SK-N-SH treated with all-trans-retinoic acid at 6 μM for 48 hours (cell line): ENCODE data around the gene CIT.

Experiments used
- ATAC-seq: fragments of 200-7000 bp; cut with Tn5 transposase; 3 replicates; pipeline ENCODE4 v1.9.1; 2020; ENCODE audit warnings: mild to moderate bottlenecking, moderate library complexity
- ARNTL ChIP-seq: fragments of 450-650 bp; formaldehyde crosslinking; IDR thresholded peaks from 2 replicates; pipeline ENCODE4 v1.5.0; 2020; ENCODE audit warnings: low read depth, mild to moderate bottlenecking, moderate library complexity, borderline replicate concordance
- BACH2 ChIP-seq: fragments of 250-450 bp; sonication (Bioruptor Pico); IDR thresholded peaks from 2 replicates; pipeline ENCODE4 v1.9.0; 2021; ENCODE audit warnings: mild to moderate bottlenecking, borderline replicate concordance
- CSDC2 ChIP-seq: fragments of 250-450 bp; sonication (Bioruptor Pico); IDR thresholded peaks from 2 replicates; pipeline ENCODE4 v1.5.0; 2020; ENCODE audit warnings: mild to moderate bottlenecking, moderate library complexity
- ESRRG ChIP-seq: fragments of 250-450 bp; sonication (Bioruptor Pico); IDR thresholded peaks from 2 replicates; pipeline ENCODE4 v1.6.1; 2021; ENCODE audit warnings: mild to moderate bottlenecking
- GLIS3 ChIP-seq: fragments of 250-450 bp; sonication (Bioruptor Pico); IDR thresholded peaks from 2 replicates; pipeline ENCODE4 v1.5.0; 2020; ENCODE audit warnings: mild to moderate bottlenecking, moderate library complexity
- OSR1 ChIP-seq: fragments of 250-450 bp; sonication (Bioruptor Pico); IDR thresholded peaks from 2 replicates; pipeline ENCODE4 v1.8.0; 2022; ENCODE audit warnings: moderate library complexity, mild to moderate bottlenecking, inconsistent platforms
- PPARA ChIP-seq: fragments of 250-450 bp; sonication (Bioruptor Pico); IDR thresholded peaks from 2 replicates; pipeline ENCODE4 v1.5.0; 2020; ENCODE audit warnings: mild to moderate bottlenecking, borderline replicate concordance
- SNAI2 ChIP-seq: fragments of 250-450 bp; sonication (Bioruptor Pico); IDR thresholded peaks from 2 replicates; pipeline ENCODE4 v1.5.0; 2020; ENCODE audit warnings: mild to moderate bottlenecking, moderate library complexity
- TCF4 ChIP-seq: fragments of 250-450 bp; sonication (Bioruptor Pico); IDR thresholded peaks from 2 replicates; pipeline ENCODE4 v1.8.0; 2021; ENCODE audit warnings: mild to moderate bottlenecking, moderate library complexity, borderline replicate concordance
- TOX ChIP-seq: fragments of 250-450 bp; sonication (Bioruptor Pico); IDR thresholded peaks from 2 replicates; pipeline ENCODE4 v1.8.0; 2021; ENCODE audit warnings: mild to moderate bottlenecking, moderate library complexity, borderline replicate concordance
- TSHZ2 ChIP-seq: fragments of 250-450 bp; sonication (Bioruptor Pico); IDR thresholded peaks from 2 replicates; pipeline ENCODE4 v1.5.0; 2020; ENCODE audit warnings: mild to moderate bottlenecking, moderate library complexity
- ZC3H10 ChIP-seq: fragments of 250-450 bp; sonication (Bioruptor Pico); IDR thresholded peaks from 2 replicates; pipeline ENCODE4 v1.5.1; 2021; ENCODE audit warnings: mild to moderate bottlenecking, moderate library complexity
- ZFP3 ChIP-seq: fragments of 250-450 bp; sonication (Bioruptor Pico); IDR thresholded peaks from 2 replicates; pipeline ENCODE4 v1.5.0; 2020; ENCODE audit warnings: mild to moderate bottlenecking, moderate library complexity
- ZFP30 ChIP-seq: fragments of 450-650 bp; formaldehyde crosslinking; IDR thresholded peaks from 2 replicates; pipeline ENCODE4 v1.5.0; 2022; ENCODE audit warnings: mild to moderate bottlenecking, moderate library complexity
- ZNF565 ChIP-seq: fragments of 450-650 bp; formaldehyde crosslinking; conservative IDR thresholded peaks from 2 replicates; pipeline ENCODE4 v1.5.0; 2020; ENCODE audit warnings: low read depth, mild to moderate bottlenecking, moderate library complexity
- ZNF8 ChIP-seq: fragments of 450-650 bp; formaldehyde crosslinking; IDR thresholded peaks from 2 replicates; pipeline ENCODE4 v1.5.0; 2020; ENCODE audit warnings: mild to moderate bottlenecking, moderate library complexity
- TF ChIP-seq, protein P1 (sequence below): fragments of 250-450 bp; sonication (Bioruptor Pico); IDR thresholded peaks from 2 replicates; pipeline ENCODE4 v1.8.0; 2020; ENCODE audit warnings: mild to moderate bottlenecking, moderate library complexity, borderline replicate concordance
- TF ChIP-seq, protein P2 (sequence below): fragments of 250-450 bp; sonication (Bioruptor Pico); IDR thresholded peaks from 2 replicates; pipeline ENCODE4 v1.5.1; 2020; ENCODE audit warnings: low read depth, mild to moderate bottlenecking, moderate library complexity
- TF ChIP-seq, protein P3 (sequence below): fragments of 250-450 bp; sonication (Bioruptor Pico); IDR thresholded peaks from 2 replicates; pipeline ENCODE4 v1.8.0; 2021; ENCODE audit warnings: low read depth, mild to moderate bottlenecking, moderate library complexity, borderline replicate concordance

CIT gene

GRCh38 chr12:119661882-119662281 lies 215.2 kb downstream of the CIT start:
- no peak for TF ChIP-seq ZNF8
- TF ChIP-seq OSR1: no peak
- TF ChIP-seq, protein P1, sequence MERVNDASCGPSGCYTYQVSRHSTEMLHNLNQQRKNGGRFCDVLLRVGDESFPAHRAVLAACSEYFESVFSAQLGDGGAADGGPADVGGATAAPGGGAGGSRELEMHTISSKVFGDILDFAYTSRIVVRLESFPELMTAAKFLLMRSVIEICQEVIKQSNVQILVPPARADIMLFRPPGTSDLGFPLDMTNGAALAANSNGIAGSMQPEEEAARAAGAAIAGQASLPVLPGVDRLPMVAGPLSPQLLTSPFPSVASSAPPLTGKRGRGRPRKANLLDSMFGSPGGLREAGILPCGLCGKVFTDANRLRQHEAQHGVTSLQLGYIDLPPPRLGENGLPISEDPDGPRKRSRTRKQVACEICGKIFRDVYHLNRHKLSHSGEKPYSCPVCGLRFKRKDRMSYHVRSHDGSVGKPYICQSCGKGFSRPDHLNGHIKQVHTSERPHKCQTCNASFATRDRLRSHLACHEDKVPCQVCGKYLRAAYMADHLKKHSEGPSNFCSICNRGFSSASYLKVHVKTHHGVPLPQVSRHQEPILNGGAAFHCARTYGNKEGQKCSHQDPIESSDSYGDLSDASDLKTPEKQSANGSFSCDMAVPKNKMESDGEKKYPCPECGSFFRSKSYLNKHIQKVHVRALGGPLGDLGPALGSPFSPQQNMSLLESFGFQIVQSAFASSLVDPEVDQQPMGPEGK (CRISPR knock-in tag): no peak
- TF ChIP-seq ARNTL: no peak
- TF ChIP-seq, protein P2, sequence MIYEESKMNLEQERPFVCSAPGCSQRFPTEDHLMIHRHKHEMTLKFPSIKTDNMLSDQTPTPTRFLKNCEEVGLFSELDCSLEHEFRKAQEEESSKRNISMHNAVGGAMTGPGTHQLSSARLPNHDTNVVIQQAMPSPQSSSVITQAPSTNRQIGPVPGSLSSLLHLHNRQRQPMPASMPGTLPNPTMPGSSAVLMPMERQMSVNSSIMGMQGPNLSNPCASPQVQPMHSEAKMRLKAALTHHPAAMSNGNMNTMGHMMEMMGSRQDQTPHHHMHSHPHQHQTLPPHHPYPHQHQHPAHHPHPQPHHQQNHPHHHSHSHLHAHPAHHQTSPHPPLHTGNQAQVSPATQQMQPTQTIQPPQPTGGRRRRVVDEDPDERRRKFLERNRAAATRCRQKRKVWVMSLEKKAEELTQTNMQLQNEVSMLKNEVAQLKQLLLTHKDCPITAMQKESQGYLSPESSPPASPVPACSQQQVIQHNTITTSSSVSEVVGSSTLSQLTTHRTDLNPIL (CRISPR knock-in tag): no peak
- TF ChIP-seq SNAI2 (CRISPR knock-in tag): no peak
- no peak for TF ChIP-seq ZFP30 (CRISPR knock-in tag)
- TF ChIP-seq, protein P3, sequence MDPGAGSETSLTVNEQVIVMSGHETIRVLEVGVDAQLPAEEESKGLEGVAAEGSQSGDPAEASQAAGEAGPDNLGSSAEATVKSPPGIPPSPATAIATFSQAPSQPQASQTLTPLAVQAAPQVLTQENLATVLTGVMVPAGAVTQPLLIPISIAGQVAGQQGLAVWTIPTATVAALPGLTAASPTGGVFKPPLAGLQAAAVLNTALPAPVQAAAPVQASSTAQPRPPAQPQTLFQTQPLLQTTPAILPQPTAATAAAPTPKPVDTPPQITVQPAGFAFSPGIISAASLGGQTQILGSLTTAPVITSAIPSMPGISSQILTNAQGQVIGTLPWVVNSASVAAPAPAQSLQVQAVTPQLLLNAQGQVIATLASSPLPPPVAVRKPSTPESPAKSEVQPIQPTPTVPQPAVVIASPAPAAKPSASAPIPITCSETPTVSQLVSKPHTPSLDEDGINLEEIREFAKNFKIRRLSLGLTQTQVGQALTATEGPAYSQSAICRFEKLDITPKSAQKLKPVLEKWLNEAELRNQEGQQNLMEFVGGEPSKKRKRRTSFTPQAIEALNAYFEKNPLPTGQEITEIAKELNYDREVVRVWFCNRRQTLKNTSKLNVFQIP (CRISPR knock-in tag): no peak
- TF ChIP-seq CSDC2 (CRISPR knock-in tag): no peak
- no peak for TF ChIP-seq TCF4 (CRISPR knock-in tag)
- ATAC-seq: no peak

GRCh38 chr12:119660076-119660475 lies 217.0 kb downstream of the CIT start:
- ATAC-seq: no peak
- no peak for TF ChIP-seq ZFP30 (CRISPR knock-in tag)
- no peak for TF ChIP-seq ZNF8
- TF ChIP-seq PPARA (CRISPR knock-in tag): no peak
- TF ChIP-seq ZC3H10 (CRISPR knock-in tag): no peak
- TF ChIP-seq ESRRG (CRISPR knock-in tag): no peak
- TF ChIP-seq SNAI2 (CRISPR knock-in tag): no peak
- no peak for TF ChIP-seq TSHZ2 (CRISPR knock-in tag)
- no peak for TF ChIP-seq GLIS3 (CRISPR knock-in tag)
- TF ChIP-seq, protein P3 (CRISPR knock-in tag): no peak
- no peak for TF ChIP-seq BACH2 (CRISPR knock-in tag)
- no peak for TF ChIP-seq TCF4 (CRISPR knock-in tag)
- TF ChIP-seq, protein P1 (CRISPR knock-in tag): no peak
- TF ChIP-seq ZNF565 (CRISPR knock-in tag): no peak
- TF ChIP-seq TOX: no peak
- TF ChIP-seq ZFP3 (CRISPR knock-in tag): no peak
